Fibroblast of skin of back (primary cell): ENCODE data around the gene MLH3.

Source experiments
- DNase-seq: peaks from one replicate; pipeline ENCODE4 v3.0.0-alpha.2; 2013

MLH3 gene

GRCh38 chr14:75066691-75067090, 15.4 kb upstream of the MLH3 start:
- DNase-seq = no peak

- DNase-seq = no peak
Measured at GRCh38 chr14:75064205-75064567, 12.9 kb upstream of the MLH3 start.

GRCh38 chr14:75063491-75064204, 12.4 kb upstream of the MLH3 start, which contains the start of gene ACYP1:
Gene ACYP1 (minus strand): TSS chr14:75064024. CDS start chr14:75063553, 471 bp downstream.
- DNase-seq = peak; percentile 88

GRCh38 chr14:75063013-75063412, 11.7 kb upstream of the MLH3 start:
- DNase-seq = no peak

GRCh38 chr14:75060420-75060819, 9.2 kb upstream of the MLH3 start:
- no peak for DNase-seq

- DNase-seq = peak; percentile 80
Measured at GRCh38 chr14:75059642-75060041, 8.4 kb upstream of the MLH3 start.

GRCh38 chr14:75054421-75054820, 3.2 kb upstream of the MLH3 start:
- DNase-seq = no peak

- no peak for DNase-seq
Measured at GRCh38 chr14:75053396-75054291, 2.4 kb upstream of the MLH3 start.

- DNase-seq = no peak
Measured at GRCh38 chr14:75051556-75051899, 261 bp upstream of the MLH3 start.

- DNase-seq = no peak
Measured at GRCh38 chr14:75049731-75050201, 1.5 kb downstream of the MLH3 start.

- no peak for DNase-seq
Measured at GRCh38 chr14:75049136-75049535, 2.1 kb downstream of the MLH3 start.

GRCh38 chr14:75048101-75048500, 3.2 kb downstream of the MLH3 start:
- no peak for DNase-seq

GRCh38 chr14:75047506-75047905, 3.8 kb downstream of the MLH3 start:
- no peak for DNase-seq

GRCh38 chr14:75046899-75047298, 4.4 kb downstream of the MLH3 start:
- peak; percentile 38 for DNase-seq

GRCh38 chr14:75046275-75046674, 5.0 kb downstream of the MLH3 start:
- no peak for DNase-seq

GRCh38 chr14:75044752-75045151, 6.5 kb downstream of the MLH3 start:
- DNase-seq = no peak

- peak; percentile 57 for DNase-seq
Measured at GRCh38 chr14:75044322-75044721, 6.9 kb downstream of the MLH3 start.

- no peak for DNase-seq
Measured at GRCh38 chr14:75042035-75042434, 9.2 kb downstream of the MLH3 start.

GRCh38 chr14:75041613-75042012, 9.7 kb downstream of the MLH3 start:
- DNase-seq = no peak

GRCh38 chr14:75040959-75041358, 10.3 kb downstream of the MLH3 start:
- no peak for DNase-seq

- DNase-seq = no peak
Measured at GRCh38 chr14:75040507-75040906, 10.8 kb downstream of the MLH3 start.

- no peak for DNase-seq
Measured at GRCh38 chr14:75032939-75033338, 18.3 kb downstream of the MLH3 start.

GRCh38 chr14:75030147-75030546, 21.1 kb downstream of the MLH3 start:
- no peak for DNase-seq

GRCh38 chr14:75025876-75026275, 25.4 kb downstream of the MLH3 start:
- no peak for DNase-seq
